NCI-H82 treated with DMSO at 0.1 percent for 48 hours (cell line): ENCODE measurements around the gene MLLT11.
"Not testable (repeated sequence)": the region's sequence is repeated elsewhere in the genome, so short reads cannot be mapped to it uniquely, and the experiment has no call there.

Source experiments
- DNase-seq: peaks from one replicate; lab custom pipeline; 2025; ENCODE audit not compliant: unreplicated experiment; lab: John Stamatoyannopoulos, UW

Gene MLLT11

GRCh38 chr1:151055581-151055980, 4.6 kb upstream of the MLLT11 start:
- no peak for DNase-seq

- DNase-seq, result no peak
These were observed 4.0 kb upstream of the MLLT11 start for GRCh38 chr1:151056149-151056548.

GRCh38 chr1:151058692-151059091, 1.5 kb upstream of the MLLT11 start:
- no peak for DNase-seq

- peak; percentile 73 for DNase-seq
These were observed 839 bp upstream of the MLLT11 start, which contains the start of gene CDC42SE1 for GRCh38 chr1:151059109-151060006. Gene CDC42SE1, minus strand, starts transcription at chr1:151059622. Its CDS starts 3,892 bp downstream, at chr1:151055730.

- DNase-seq, result no peak
These were observed 642 bp downstream of the MLLT11 start for GRCh38 chr1:151060657-151061421.

GRCh38 chr1:151061704-151062103, 1.5 kb downstream of the MLLT11 start:
- DNase-seq, result no peak

- no peak for DNase-seq
These were observed 2.7 kb downstream of the MLLT11 start for GRCh38 chr1:151062741-151063371.

- DNase-seq, result no peak
These were observed 5.0 kb downstream of the MLLT11 start for GRCh38 chr1:151065089-151065645.

GRCh38 chr1:151067185-151067584, 7.0 kb downstream of the MLLT11 start:
- DNase-seq, result no peak

GRCh38 chr1:151069103-151069486, 8.9 kb downstream of the MLLT11 start:
- no peak for DNase-seq

GRCh38 chr1:151070474-151071276, 10.5 kb downstream of the MLLT11 start, which contains the start of gene GABPB2:
Gene GABPB2, plus strand, starts transcription at chr1:151070761. Its CDS starts 17,429 bp downstream, at chr1:151088190.
- DNase-seq, result peak; percentile 93

- DNase-seq, result no peak
These were observed 12.0 kb downstream of the MLLT11 start for GRCh38 chr1:151072224-151072623.

- DNase-seq, result no peak
These were observed 25.9 kb downstream of the MLLT11 start for GRCh38 chr1:151085953-151086559.

GRCh38 chr1:151097426-151097825, 37.2 kb downstream of the MLLT11 start:
- DNase-seq, result not testable (repeated sequence)

- no peak for DNase-seq
These were observed 37.9 kb downstream of the MLLT11 start for GRCh38 chr1:151098126-151098525.

- no peak for DNase-seq
These were observed 44.4 kb downstream of the MLLT11 start for GRCh38 chr1:151104630-151105029.

- DNase-seq, result no peak
These were observed 46.7 kb downstream of the MLLT11 start for GRCh38 chr1:151106894-151107293.

- DNase-seq, result no peak
These were observed 48.1 kb downstream of the MLLT11 start for GRCh38 chr1:151108331-151108730.

GRCh38 chr1:151113877-151114276, 53.7 kb downstream of the MLLT11 start:
- no peak for DNase-seq
